Motor neuron (in vitro differentiated cells): ENCODE measurements around the gene LDHAL6A. TPM values are rescaled to one million over a fixed set of nuclear protein-coding genes. Genes with fewer than 3 reads are reported as not detected.
A peak's percentile ranks its signal among the peaks of the same experiment; 100 is the strongest.

Experiments
- ATAC-seq, 8 experiments: fragments of 200-7000 bp; cut with Tn5 transposase; replicated peaks in 6 of 8; 2 replicates each; pipeline ENCODE4 v1.8.0; 2021; ENCODE audit warnings: mild to moderate bottlenecking in 8 of 8, moderate library complexity in 8 of 8
- H3K27ac ChIP-seq, 2 donors: fragments of 250-450 bp; sonication (Bioruptor Pico); 2 replicates each; pipeline ENCODE4 v1.9.0; 2021; ENCODE audit warnings: antibody characterized with exemption in 2 of 2, mild to moderate bottlenecking in 2 of 2, moderate library complexity in 1 of 2
- H3K4me1 ChIP-seq, 2 donors: fragments of 250-450 bp; sonication (Bioruptor Pico); replicated peaks in 1 of 2; 2 replicates each; pipeline ENCODE4 v1.6.1; 2021; ENCODE audit warnings: antibody characterized with exemption in 2 of 2, mild to moderate bottlenecking in 2 of 2, moderate library complexity in 1 of 2
- H3K4me3 ChIP-seq, 5 donors: fragments of 250-450 bp; sonication (Bioruptor Pico); 2 replicates each; pipeline ENCODE4 v1.9.0; 2021; ENCODE audit warnings: antibody characterized with exemption in 5 of 5, mild to moderate bottlenecking in 5 of 5, moderate library complexity in 4 of 5
- WGBS, 10 experiments: fragments of 450-650 bp; shearing (Covaris generic); methylation state at CpG; one replicate each; pipeline ENCODE4 v1.0.0; 2022; 5-methylcytosine and 5-hydroxymethylcytosine counted together
- in situ Hi-C, 9 experiments: fragments of 400-800 bp; cut with MboI; loops; one replicate each; pipeline ENCODE4 v1.15.0; 2021; ENCODE audit warnings: low sequenced_read_pairs in 9 of 9, low pct_unique_long_range_greater_than_20kb in 2 of 9; ENCODE audit not compliant: unreplicated experiment in 9 of 9
- total RNA-seq, 8 experiments: library from RNA; unstranded; fragments of 300-600 nt; gene quantifications; 2 replicates each; pipeline versions ENCODE4 v1.2.3 to v1.2.4, GENCODE V29; 2022

The LDHAL6A gene
- total RNA-seq, 8 experiments from 2014 or later: 0.09 to 0.91 (median 0.29) TPM

GRCh38 chr11:18495271-18495670 lies 39.6 kb downstream of the LDHAL6A start:
- Histone ChIP-seq H3K4me3 (no peak overlapping the region), H3K27ac (no peak overlapping the region), H3K4me1 (no peaks in the 10 kb centered on the region)
- in situ Hi-C loops: no loop called here
- no peak for ATAC-seq

GRCh38 chr11:18495703-18496102 lies 40.0 kb downstream of the LDHAL6A start:
- ATAC-seq: peak in 1 of 8 experiments; percentile 23
- Histone ChIP-seq H3K27ac (no peak overlapping the region), H3K4me3 (no peak overlapping the region), H3K4me1 (no peaks in the 10 kb centered on the region)
- in situ Hi-C loops: no loop called here
- 89 to 100% (median 90%) methylated on average over 1 to 4 of the region's 4 CpGs; no CpG with 5 or more reads in 2 of the 10 experiments for WGBS, 10 experiments

GRCh38 chr11:18498039-18498438 lies 42.4 kb downstream of the LDHAL6A start:
- in situ Hi-C loops: no loop called here
- no peak for ATAC-seq
- Histone ChIP-seq H3K4me3 (no peak overlapping the region), H3K27ac (no peak overlapping the region), H3K4me1 (no peaks in the 10 kb centered on the region)
- WGBS, 10 experiments: 60 to 100% (median 83%) methylated on average over 1 of the region's 1 CpG; no CpG with 5 or more reads in 6 of the 10 experiments

- Histone ChIP-seq H3K27ac (no peak overlapping the region), H3K4me1 (no peaks in the 10 kb centered on the region), H3K4me3 (no peak overlapping the region)
- WGBS, 10 experiments: 80 to 100% (median 91%) methylated on average over 1 of the region's 1 CpG; no CpG with 5 or more reads in 3 of the 10 experiments
- in situ Hi-C loops: no loop called here
- no peak for ATAC-seq
These were observed 46.0 kb downstream of the LDHAL6A start for GRCh38 chr11:18501629-18502028.

- H3K4me3 ChIP-seq: no peak overlapping the region
- H3K4me1 ChIP-seq: no peaks in the 10 kb centered on the region
- in situ Hi-C loops: no loop called here
- no peak overlapping the region for H3K27ac ChIP-seq
- no peak for ATAC-seq
These were observed 46.7 kb downstream of the LDHAL6A start for GRCh38 chr11:18502352-18502751.

- WGBS, 10 experiments: 69 to 100% (median 97%) methylated on average over 1 to 3 of the region's 3 CpGs; no CpG with 5 or more reads in 3 of the 10 experiments
- Histone ChIP-seq H3K27ac (no peak overlapping the region), H3K4me1 (peaks cover 5 to 7% of the 10 kb centered on the region in 2 donors), H3K4me3 (no peak overlapping the region)
- ATAC-seq: no peak
- in situ Hi-C loops: no loop called here
These were observed 65.5 kb downstream of the LDHAL6A start for GRCh38 chr11:18521122-18521521.

- in situ Hi-C loops: no loop called here
- H3K4me3 ChIP-seq: no peak overlapping the region
- ATAC-seq: no peak
- peaks cover 5 to 7% of the 10 kb centered on the region in 2 donors for H3K4me1 ChIP-seq
- H3K27ac ChIP-seq: no peak overlapping the region
- WGBS, 10 experiments: 61 to 100% (median 96%) methylated on average over 1 to 4 of the region's 4 CpGs; no CpG with 5 or more reads in 5 of the 10 experiments
These were observed 66.7 kb downstream of the LDHAL6A start for GRCh38 chr11:18522388-18522787.

- in situ Hi-C loops: no loop called here
- Histone ChIP-seq H3K4me1 (peaks cover 10 to 13% of the 10 kb centered on the region in 2 donors), H3K27ac (no peak overlapping the region), H3K4me3 (no peak overlapping the region)
- WGBS, 10 experiments: 72 to 100% (median 94%) methylated on average over 1 to 3 of the region's 3 CpGs
- no peak for ATAC-seq
These were observed 67.4 kb downstream of the LDHAL6A start for GRCh38 chr11:18523084-18523483.

GRCh38 chr11:18524248-18524647 lies 68.6 kb downstream of the LDHAL6A start:
- no peak overlapping the region for H3K4me3 ChIP-seq
- ATAC-seq: no peak
- in situ Hi-C loops: no loop called here
- H3K4me1 ChIP-seq: peaks cover 10 to 13% of the 10 kb centered on the region in 2 donors
- 60 to 100% (median 100%) methylated on average over 1 of the region's 1 CpG; no CpG with 5 or more reads in 3 of the 10 experiments for WGBS, 10 experiments
- no peak overlapping the region for H3K27ac ChIP-seq

GRCh38 chr11:18526130-18526520 lies 70.5 kb downstream of the LDHAL6A start:
- peak overlapping the region; percentile 90 to 94 for H3K27ac ChIP-seq
- H3K4me1 ChIP-seq: peaks cover 10 to 13% of the 10 kb centered on the region in 2 donors
- WGBS, 10 experiments: 0 to 9% (median 0%) methylated on average over 3 to 8 of the region's 8 CpGs
- H3K4me3 ChIP-seq: peak overlapping the region; percentile 58 to 83 (median 77)
- in situ Hi-C loops: loop anchor here in 3 of 9 experiments (25.0 kb wide), 2 partner anchors 111 to 211 kb away; partner anchors contain the start of genes IGSF22 (in 2 of the 3) and SPTY2D1 (in 1 of the 3)
- peak in 1 of 8 experiments; percentile 25 for ATAC-seq

- Histone ChIP-seq H3K4me1 (peaks cover 10 to 13% of the 10 kb centered on the region in 2 donors), H3K27ac (peak within 1 kb of the TSS; percentile 90 to 94), H3K4me3 (peak within 1 kb of the TSS; percentile 58 to 83 (median 77))
- WGBS, 10 experiments: 0 to 3% (median 0%) methylated on average over 2 to 16 of the region's 57 CpGs; no CpG with 5 or more reads in 5 of the 10 experiments
- peak; percentile 91 to 99 (median 98) for ATAC-seq
- in situ Hi-C loops: loop anchor here in 3 of 9 experiments (25.0 kb wide), 2 partner anchors 111 to 211 kb away; partner anchors contain the start of genes IGSF22 (in 2 of the 3) and SPTY2D1 (in 1 of the 3)
These were observed 71.1 kb downstream of the LDHAL6A start, which contains the start of gene TSG101 for GRCh38 chr11:18526521-18527296. TSS of gene TSG101 (minus strand) at chr11:18526942. CDS start at chr11:18526816, 126 bp downstream.

- H3K4me3 ChIP-seq: peak overlapping the region; percentile 58 to 83 (median 77)
- H3K27ac ChIP-seq: peak overlapping the region; percentile 90 to 94
- in situ Hi-C loops: loop anchor here in 3 of 9 experiments (25.0 kb wide), 2 partner anchors 110 to 210 kb away; partner anchors contain the start of genes IGSF22 (in 2 of the 3) and SPTY2D1 (in 1 of the 3)
- H3K4me1 ChIP-seq: peaks cover 10 to 13% of the 10 kb centered on the region in 2 donors
- peak in 2 of 8 experiments; percentile 1 to 4 for ATAC-seq
- 0 to 59% (median 38%) methylated on average over 1 to 5 of the region's 5 CpGs for WGBS, 10 experiments
These were observed 71.9 kb downstream of the LDHAL6A start for GRCh38 chr11:18527512-18527911.
